GM19324 (cell line): ENCODE measurements around the gene HMX3.

Source experiments
- ATAC-seq: cut with Tn5 transposase; IDR thresholded peaks from one replicate; pipeline ENCODE4 v1.9.1; 2021; ENCODE audit warnings: mild to moderate bottlenecking, moderate library complexity; ENCODE audit not compliant: unreplicated experiment, low FRiP score

Gene HMX3

DNA sequence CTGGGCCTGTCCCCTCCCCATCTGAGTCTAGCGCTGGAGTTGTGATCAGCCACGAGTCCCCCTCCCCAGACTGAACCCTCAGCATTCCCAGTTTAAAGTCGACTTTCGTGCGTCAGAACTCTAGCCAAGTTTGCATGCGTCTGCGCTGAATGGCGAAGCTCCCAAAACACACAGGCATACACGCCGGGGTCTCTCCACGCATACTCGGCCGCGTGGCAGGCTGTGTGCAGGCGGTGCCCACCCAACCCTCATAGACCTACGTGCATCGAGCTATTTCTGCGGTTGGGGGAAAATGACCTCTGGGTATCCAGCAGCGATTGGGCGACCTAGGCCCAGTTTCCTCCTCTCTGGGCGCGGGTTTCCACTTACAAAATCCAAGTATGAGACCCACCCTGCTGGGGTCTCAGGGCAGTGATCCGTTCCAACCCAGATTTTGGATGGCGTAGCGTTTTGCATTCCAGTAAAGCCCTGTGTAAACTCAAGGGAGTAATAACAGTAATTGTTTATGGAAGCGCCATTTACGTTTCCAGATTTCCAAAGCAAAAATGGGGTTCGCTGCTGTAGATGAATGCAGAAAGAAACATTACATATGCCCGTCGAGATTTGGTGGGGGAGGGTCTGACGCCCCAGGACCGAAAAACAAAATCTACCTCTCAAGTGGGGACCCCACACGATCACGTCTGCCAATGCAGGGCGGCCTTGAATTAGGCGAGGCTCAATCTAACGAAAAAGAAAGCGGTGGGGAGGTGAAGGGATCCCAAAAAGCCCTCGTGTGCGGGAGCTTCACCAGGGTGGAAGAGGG is 2.0 kb upstream of the HMX3 start:
- ATAC-seq, result no peak

DNA sequence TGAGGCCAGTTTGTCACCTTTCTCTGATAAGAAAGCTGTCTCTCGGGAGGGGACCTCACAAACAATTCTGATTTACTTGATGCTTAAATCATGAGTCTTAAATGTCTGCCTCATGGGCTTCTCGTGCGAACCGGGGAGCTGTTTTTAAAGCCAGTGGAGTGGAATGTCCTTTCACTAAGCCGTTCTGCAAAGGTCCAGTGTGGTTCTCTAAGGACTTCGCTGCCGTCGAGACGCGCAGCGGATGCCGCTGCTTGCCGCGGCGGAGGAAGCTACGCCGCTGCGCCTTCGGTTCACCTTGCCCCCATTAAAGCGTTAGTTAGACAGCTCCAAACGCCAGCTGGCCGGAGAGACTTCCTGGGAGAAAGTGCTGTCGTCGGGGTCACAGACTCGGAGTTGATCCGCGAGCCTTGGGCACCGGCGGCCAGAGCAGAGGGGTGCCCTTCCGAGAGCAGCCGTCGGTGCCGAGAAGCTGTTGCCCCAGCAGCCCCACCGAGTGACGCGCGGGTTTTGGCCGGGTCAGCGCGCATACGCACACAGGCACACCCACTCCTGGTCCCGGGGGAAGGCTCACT is 1.3 kb upstream of the HMX3 start:
- ATAC-seq, result no peak

DNA sequence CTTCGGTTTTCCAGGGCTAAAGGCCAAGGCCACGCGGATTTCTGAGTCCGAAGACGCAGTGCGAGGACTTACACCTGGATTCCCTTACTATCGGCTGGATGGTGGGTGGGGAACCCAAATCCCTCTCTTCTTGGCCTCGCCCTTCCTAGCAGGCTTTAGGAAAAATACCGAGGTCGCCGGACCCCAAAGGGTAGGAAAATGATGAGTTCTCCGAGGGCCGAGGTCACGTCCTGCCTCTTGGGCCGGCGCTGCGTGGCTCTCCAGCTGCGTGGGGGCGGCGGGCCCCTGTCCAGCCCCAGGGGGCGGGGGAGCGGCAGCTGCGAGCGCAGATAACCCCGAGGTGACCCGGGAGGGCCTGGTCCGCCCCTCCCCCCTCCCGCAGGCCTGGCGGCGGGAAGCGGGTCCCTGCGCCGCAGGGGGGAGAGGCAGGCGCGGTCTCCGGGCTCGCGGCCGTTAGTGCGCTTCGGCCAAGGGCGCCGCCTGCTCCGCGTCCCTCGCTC is 805 bp upstream of the HMX3 start:
- ATAC-seq, result no peak

DNA sequence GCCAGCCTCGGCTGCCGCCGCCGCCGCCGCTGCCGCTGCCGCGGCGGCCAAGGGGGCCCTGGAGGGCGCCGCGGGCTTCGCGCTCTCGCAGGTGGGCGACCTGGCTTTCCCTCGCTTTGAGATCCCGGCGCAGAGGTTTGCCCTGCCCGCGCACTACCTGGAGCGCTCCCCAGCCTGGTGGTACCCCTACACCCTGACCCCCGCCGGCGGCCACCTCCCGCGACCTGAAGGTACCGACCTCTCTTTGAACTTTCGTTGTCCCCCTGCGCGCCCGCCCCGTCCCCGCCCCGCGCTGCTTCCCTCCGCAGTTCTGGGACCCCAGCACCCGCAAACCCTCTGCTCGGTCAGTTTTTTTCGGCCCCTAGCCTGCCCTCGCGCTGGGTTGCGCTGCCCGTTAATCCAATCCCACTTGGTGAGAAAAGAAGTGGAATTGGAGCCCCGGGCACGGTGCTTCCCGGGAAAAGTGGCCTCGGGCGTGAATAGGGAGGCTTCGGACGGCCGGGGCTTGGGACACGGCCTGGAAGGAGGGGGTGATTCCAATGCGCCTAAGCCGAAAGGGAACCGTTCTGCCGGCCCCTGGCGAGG is 543 bp downstream of the HMX3 start:
- ATAC-seq, result no peak

DNA sequence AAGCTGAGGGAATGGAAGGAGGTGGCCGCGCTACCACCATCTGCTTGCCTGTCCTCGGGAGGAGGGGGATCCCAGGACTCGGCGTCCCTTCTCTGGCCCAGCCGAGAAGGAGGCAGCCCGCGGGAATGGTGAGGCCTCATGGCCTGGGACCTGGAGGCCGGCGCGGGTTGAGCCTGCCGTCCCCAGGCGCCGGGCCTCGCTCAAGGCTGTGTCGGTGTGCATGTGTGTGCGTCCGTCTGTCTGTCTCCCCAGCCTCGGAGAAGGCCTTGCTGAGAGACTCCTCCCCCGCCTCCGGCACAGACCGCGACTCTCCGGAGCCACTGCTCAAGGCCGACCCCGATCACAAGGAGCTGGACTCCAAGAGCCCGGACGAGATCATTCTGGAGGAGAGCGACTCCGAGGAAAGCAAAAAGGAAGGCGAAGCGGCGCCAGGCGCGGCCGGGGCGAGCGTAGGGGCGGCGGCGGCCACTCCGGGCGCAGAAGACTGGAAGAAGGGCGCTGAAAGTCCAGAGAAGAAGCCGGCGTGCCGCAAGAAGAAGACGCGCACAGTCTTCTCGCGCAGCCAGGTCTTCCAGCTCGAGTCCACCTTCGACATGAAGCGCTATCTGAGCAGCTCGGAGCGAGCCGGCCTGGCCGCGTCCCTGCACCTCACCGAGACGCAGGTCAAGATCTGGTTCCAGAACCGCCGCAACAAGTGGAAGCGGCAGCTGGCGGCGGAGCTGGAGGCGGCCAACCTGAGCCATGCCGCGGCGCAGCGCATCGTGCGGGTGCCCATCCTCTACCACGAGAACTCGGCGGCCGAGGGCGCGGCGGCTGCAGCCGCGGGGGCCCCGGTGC is 1.3 kb downstream of the HMX3 start:
- ATAC-seq, result no peak

DNA sequence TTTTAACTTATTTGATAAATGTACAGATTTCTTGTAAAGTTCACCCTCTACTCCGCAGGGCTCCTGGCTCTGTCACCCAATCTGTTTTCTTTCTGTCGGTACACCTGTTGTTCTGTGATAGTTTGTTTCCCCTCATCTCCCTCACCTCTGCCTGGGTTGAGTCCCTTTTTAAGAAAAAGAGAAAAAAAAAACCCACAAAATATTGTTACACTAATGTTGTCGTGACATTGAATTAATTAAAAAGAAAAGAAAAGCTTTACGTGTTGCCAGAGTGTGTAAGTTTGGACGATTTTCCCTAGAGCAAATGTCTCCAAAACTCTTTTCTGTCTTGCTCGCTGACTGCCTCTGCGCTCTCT is 3.4 kb downstream of the HMX3 start:
- ATAC-seq, result no peak

DNA sequence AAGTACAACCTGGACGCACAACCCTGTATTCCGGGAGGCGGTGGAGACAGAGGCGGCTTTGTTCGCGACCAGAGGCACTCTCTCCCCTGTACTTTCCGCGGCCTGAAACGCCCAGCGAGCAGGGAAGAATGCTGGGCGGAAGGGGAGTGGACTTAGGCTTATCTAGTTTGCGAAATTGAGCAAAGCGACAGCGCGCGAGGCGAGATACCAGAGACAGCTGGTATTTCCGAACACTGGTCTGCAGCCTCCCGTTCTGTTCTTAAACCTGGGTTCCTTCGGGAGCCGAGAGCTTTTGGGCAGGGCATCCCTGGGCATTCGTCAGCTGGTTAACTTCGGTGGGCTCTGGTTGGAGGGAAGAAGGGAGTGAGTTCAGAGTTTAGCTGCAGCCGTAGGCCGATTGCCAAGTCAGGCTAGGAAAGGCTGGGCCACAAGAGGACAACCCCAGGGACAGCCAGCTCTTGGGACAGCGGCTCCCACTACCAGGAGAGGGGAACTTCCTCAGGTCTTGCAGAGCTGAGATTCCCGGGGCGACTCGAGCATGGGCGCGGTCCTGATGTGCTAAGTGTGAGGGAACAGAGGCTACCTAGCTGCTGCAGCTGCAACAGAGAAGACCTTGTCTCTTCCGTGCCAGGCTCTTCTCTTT is 3.9 kb downstream of the HMX3 start:
- ATAC-seq, result no peak

DNA sequence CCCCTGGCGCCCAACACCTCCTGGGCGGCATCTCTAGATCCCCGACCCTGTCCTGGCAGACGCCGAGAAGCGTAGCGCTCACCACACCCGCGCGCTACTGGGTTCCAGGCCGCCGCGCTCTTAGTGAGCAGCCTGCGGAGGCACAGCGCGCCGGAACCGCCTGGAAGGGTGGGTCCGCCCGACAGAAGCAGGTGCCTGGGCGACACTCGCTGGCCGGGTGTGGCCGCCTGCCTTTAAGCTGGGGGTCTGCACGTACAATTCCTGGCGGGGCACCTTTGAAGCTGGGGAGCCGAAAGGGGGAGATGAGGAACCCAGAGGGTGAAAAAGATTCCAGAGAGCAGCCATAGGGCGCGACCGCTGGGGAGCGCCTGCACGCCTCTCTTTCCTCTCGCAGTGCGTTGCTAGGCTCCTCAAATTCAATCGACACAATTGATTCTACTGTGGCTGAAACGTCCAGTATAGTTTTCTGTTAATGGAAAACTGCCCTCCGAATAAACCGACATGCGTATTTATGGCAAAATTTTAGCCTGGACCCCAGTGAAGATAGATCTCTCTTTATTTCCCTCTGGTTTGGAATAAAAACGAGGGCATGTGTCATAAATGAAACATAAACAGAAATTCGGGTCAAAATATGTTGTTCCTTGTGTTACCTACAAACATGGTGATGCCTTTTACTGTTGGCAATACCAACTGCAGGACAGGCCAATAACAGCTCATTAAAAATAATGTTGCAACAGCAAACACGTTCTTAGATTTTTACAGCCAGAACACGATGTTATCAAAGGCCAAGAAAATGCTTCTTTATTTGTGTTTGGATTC is 4.6 kb downstream of the HMX3 start:
- no peak for ATAC-seq

DNA sequence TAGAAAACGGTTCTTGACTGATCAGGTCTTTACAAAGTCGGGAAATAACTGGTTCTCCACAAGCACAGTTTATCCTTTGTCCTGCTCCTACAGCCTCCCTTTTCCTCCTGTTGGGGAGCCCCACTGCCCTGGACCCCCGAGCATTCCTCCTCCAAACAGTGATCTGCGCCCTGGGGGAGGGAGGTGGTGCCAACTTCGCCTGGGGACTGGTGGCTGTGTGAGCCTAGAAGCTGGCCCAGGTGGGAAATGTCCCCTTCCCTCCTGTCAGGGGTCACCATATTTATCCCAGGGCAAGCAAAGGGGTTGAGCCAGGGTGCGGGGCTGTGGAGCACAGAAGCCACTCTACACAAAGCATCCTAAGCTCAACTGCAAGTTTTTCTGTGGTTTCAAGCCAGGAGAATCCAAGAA is 5.2 kb downstream of the HMX3 start:
- ATAC-seq, result no peak

DNA sequence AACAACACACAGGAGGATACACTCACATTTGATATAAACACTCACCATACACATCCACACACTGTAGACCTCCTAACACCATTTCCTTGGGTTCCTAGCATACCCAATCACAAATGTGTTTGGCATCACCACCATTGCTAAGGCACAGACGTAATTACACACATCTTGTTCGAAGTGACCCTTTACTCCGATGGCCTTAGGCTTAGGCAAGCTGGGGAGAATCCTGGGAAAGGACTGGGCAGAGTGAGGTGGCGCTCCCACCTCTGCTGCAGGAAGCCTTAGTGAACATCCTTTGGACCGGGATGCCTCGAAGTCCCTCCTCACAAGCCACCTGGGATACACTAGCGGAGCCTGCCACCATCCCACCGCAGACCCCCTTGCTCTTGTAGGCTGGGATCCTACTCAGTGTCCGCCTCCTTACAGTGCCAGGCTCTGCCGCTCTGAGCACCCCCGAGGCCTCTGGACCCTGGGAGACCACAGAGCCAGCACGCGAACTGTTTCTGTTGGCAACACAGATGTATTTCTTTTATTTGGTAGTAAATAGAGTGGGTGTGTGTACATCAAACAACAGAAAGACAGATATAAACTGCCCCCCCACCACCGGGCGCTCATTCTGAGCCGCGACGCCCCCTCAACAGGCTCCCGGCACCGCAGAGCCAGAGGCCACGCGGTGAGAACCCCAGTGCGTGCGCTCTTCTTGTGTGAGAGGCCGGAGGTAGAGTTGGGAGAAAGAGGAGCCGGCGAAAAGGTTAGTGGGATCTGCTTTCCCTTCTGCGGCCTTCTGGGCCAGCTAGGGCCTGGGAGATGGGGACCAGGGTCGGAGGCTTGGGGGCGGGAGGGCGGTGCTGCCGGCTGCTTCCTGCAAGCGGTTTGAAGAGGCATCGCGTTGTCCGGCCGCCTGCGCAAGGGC is 6.3 kb downstream of the HMX3 start:
- no peak for ATAC-seq

DNA sequence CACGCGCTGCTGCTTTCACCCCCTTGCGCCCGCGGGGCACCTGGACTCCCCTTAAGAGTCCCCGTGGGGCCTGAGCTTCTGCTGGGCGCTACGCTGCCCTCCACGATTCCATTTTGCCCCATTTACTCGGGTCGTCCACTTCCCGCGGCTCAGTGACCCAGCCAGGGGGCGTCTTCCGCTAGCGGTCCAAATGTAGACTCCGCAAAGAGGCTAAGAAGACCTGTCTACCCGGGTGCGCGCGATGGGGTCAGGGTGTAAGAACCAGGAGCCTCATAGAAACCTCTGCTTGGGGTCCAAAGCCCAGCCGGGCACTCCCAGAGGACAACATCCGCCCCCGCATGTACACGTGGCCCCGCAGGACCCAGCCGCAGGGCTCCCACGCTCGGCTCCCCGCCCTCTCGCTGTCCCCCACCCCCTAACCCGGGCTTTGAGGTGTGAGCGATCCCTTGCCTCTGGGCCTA is 7.0 kb downstream of the HMX3 start:
- no peak for ATAC-seq

DNA sequence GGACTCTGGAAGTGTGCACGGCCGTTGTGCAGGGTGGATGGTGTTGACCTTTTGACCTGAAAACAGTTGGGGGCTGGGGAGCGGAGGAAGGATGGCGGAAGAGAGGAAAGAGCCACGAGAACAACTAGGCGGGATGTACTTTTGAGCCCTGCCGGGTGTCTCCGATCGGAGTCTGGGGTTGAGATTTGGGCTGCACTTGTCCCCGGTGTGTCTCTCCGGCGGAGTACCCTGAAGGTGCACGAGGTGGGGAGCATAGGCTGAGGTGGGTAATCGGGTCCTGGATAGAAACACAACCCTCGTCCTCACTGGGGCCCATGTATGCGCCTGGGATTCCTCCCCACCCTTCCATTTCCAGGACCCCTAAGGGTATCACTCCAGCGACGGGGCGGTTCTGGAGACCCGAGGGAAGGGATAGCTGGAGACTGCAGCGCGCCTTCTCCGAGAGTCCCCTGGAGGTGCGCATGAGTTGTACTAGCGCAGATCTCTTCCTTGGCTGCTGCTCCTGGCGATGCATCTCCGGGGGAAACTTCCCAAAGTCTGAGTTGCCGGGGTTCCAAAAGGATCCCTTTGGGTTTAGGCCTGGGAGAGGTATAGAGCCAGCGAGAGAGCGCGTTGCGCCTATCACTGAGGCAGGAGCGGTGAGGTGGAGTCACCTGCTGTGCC is 7.5 kb downstream of the HMX3 start:
- ATAC-seq, result no peak

DNA sequence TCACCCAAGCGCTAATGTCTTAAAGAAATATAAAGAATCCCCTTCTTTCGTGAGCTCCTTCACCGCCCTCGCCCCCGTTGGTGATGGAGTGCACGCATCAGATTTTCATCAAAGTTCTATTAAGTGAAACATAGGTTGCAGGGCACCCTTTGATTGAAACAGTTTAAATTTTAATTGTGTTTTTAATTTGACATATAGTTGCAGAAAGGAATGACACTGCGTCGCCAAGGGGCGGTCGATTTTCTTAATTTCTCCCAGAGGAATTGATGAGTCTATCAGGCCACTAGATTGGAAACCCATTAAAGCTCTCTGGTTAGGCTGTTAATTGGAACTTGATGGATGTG is 8.0 kb downstream of the HMX3 start:
- no peak for ATAC-seq

DNA sequence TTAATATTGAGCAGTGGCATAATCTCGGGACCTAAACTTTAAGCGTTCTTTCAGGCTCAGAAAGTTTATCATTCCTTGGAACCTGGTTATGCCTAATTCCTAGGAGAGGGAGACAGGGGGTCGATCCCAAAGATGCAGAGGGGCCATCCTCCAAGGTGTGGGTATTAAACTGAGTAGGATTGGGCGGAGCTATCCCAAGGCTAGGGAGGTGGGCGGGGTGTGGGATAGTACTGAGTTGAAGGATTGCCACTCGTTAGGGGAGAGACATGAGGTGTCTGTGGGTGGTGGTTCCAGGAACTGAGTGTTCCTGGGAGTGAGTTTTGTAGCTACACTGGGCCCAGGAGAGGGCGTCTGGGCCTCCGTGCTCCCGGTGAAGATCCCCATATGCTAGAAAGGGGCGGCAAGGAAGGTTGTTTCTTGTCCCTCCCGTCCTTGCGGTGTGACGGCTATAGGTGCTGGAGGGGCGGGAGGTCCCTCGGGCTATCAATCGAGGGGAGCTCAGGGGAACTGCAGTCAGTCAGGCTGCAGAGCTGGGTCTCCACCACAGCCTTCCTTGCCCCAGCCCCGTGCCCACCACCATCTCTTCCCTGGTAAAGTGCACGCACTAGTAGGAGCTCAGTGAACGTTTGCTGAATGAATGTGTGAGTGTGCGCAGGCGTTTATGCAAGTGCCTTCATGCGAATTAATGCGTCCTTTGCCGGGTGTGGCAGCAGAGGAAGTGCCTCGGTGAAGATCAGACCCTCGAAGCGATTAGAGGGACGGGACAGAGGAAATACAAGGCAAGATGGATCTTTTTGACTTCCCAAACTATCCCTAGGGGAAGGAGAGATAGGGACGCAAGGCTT is 9.1 kb downstream of the HMX3 start:
- no peak for ATAC-seq

DNA sequence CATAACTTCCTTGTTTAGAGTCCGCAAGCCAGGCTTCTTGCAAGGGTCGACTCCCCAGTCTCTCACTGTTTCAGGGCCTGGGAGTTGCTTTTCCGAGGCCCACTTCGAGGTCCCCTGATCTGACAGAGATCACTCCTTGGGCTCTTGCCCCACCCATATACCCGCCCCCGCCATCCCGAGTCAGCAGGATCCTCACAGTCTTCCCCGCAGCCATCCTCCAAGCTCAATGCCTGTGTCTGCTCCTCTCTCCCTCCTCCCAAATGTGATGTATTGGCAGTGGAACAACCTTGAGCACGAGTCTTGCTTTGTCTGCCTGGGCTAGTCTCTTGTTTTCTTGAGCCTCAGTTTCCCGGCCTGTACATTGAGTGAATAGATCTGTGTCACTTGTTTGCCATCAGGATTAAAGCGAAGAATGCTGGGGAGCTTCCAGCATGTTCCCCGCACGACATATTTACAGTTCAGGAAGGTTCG is 9.8 kb downstream of the HMX3 start:
- ATAC-seq, result no peak

DNA sequence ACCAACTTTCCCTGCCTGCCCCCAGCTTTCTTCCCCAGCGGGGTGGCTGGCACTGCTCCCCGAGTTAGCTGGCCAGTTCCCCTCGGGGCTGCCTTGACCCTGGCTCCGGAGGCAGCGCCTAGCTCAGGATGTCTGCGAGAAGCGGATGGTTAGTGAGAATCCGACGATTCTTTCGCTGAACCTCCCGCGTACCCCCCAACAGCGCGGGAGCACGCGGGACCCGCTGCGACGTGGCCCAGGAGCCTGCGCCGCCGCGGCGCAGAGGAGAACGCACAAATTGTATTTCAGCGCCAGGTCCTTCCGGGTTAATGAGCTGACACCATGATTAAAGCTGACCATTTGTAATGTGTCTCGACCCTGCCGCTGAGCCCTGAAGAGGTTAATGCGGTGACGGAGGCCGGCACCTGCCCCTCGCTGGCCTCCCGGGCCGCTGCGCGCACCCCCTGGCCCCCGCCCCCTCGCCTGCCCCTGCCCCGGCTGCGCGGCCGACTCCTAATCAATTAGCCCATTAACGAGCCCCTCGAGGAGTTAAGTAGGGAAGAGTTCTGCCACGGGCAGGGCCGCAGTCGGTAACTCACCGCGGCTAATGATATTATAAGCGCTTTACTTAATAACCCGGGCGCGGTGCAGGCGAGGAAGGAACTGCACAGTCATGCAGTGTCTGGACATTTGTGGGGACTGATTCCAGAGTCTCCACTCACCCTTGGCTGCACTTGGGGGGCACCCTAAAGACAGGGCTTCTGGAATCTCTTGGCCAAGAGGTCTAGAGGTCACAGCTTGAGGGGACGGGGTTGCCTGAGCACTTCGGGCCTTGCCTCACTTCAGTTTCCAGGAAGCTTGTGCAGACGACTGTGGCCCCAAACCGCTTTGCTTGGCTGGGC is 10.5 kb downstream of the HMX3 start:
- no peak for ATAC-seq
